RKO (cell line): ENCODE data around the gene REPS1.
A peak's percentile ranks its signal among the peaks of the same experiment; 100 is the strongest.

Source experiments
- DNase-seq: peaks from one replicate; pipeline ENCODE4 v3.0.0-alpha.2; 2016; ENCODE audit warnings: low spot score

REPS1 gene

DNA sequence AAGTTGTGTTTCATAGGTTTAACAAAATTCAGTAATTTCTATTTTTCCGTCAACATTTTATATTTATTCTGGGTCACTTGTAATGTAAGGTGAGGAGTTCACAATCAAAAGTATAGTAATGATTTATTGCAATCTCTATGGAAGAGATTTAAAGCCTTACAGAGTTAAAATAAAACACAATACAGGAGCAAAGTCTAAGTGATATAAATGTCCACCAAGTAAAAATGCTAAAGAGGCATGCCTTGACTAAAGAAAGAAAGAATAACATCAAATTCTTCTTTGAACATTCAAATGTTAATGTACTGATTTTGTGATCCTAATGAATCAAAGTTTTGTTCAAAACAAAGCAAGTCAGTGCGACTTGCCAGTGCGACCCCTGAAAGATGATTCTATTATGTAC, 61.5 kb downstream of the REPS1 start:
- DNase-seq, result no peak

DNA sequence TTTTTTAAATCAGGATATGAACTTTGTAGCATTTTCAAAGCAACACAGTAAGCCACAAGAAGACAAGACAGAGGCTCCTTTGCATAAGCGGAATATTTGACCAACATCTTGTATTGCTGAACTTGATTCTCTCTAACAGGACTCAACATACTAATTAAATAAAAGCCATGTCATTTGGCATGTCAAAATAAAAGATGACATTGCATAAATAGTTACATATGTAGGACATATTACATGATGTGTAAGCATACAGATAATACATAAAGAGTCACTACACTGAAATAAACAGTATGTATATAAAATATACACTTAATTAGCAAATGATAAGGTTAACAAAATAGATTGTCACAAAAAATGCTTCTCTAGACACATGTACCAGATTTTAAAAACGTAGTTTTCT, 62.2 kb downstream of the REPS1 start:
- DNase-seq, result no peak

DNA sequence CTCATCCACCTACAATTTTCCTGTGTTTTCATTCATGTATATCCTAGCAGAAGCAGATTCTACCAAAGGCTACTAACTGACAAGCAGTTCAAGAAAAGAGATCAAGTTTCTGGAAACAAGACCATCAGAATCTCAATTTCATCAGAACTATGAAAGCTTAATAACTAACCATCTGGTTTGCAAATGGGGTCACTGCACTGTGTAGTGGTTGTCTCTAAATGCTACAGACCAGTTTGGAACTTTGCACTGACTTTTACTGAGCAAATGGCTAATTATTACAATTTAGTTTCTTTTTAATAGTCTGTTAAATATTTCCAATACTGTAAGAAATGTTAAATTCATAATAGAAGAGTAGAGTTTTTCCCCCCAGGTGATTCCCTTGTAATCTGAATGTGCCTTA, 64.5 kb downstream of the REPS1 start:
- no peak for DNase-seq

DNA sequence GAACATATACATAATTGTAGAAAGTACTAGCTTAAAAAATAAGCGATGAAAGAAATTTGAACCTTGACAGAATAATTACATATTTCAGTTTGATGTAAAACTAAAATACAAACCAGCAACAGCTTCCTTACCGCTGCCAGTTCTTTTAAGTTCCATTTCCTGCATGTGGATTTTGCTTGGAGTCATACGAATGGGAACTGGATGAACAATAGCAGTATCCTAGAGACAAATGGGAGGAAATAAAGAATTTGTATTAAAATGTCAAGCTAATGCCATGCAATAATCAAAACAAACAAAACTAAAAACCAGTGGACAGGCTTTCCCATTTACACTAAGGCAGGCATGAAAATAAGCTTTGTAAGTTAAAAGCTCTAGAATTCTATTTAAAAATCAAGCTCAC, 67.1 kb downstream of the REPS1 start:
- no peak for DNase-seq

DNA sequence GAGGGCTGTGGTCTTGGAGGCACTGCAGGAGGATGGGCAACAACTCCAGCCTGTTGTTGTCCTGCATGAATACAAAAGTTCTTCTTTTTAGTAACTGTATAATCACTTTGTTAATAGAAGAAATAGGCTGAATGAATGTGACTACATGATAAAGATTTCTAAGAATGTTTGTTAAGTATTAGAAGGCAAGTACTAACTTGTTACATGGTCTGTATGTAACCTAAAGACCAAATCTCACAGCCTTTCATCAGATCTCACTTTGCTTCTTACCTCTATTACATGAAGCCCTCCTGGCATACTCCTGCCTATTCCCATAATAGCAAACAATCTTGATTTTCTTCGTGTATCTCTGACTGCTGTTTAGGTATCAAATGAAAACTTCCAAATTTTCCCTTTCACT, 73.4 kb downstream of the REPS1 start:
- DNase-seq, result no peak

DNA sequence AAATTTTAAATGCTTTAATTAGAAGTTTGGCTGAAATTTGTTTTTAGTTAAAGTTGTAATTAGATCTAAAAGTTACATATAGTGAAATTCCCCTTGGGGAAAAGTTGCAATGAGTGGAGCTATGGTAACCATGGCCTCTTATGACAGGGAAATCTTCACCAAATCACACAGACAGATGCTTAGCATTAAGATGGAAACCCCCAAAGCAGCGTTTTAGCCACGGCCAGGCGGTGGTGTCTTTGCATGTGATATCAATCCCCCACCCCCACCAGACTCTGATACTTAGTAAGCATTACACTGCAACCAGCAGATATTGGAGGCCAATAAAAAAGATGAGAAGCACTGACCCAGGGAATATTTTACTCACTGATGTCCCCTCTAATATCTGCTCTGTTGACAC, 75.7 kb downstream of the REPS1 start:
- DNase-seq, result no peak

DNA sequence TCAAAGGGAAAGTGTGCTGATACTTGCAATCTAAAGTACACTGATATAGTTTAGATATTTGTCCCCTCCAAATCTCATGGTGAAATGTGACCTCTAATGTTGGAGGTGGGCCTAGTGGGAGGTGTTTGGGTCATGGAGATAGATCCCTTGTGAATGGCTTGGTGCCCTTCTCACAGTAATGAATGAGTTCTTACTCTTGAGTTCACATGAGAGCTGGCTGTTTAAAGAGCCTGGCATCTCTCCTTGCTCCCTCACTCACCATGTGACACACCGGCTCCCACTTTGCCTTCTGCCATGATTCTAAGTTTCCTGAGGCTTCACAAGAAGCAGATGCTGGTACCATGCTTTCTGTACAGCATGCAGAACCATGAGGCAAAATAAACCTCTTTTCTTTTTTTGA, 78.1 kb downstream of the REPS1 start:
- no peak for DNase-seq

DNA sequence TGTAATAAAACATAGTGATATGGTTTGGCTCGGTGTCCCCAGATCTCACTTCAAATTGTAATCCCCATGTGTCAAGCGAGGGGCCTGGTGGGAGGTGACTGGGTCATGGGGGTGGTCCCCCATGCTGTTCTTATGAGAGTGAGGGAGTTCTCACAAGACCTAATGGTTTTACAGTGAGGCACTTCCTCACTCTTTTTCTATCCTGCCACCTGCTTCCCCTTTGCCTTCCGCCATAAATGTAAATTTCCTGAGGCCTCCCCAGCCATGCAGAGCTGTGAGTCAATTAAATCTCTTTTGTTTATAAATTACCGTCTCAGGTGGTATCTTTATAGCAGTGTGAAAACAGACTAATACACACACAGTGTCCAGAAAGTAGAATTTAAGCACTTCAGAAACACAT, 78.5 kb downstream of the REPS1 start:
- no peak for DNase-seq

DNA sequence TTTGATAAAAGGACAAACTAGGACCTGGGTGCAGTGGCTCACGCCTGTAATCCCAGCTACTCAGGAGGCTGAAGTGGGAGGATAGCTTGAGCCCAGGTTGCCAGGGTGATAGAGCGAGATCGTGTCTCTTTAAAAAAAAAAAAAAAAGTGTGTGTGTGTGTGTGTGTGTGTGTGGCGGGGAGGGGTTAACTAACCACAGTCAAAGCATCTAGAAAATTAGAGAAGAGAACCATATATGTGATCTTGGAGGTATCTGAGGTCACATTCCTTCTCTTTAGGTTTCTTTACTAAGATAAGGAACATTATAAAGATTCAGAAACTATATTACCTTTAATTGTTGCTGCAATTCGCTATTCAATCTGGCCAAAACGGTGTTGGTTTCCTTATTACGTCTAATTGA, 80.9 kb downstream of the REPS1 start:
- no peak for DNase-seq

DNA sequence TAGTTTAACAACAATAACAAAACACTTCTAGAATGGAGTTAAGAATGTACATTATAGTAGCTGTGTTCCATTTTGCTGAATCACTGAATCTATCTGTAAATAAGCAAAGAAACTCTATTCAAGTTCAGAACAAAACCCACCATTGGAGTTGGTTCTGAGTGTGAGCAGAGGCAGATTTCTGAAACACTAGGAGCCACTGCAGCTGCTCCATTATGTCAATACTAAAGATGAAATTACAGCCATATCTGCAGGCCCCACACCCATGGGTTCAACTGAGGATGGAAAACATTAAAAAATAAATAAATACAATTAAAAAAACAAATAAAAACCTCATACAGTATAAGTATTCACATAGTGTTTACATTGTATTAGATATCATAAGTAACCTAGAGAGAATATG, 91.0 kb downstream of the REPS1 start:
- DNase-seq, result no peak

DNA sequence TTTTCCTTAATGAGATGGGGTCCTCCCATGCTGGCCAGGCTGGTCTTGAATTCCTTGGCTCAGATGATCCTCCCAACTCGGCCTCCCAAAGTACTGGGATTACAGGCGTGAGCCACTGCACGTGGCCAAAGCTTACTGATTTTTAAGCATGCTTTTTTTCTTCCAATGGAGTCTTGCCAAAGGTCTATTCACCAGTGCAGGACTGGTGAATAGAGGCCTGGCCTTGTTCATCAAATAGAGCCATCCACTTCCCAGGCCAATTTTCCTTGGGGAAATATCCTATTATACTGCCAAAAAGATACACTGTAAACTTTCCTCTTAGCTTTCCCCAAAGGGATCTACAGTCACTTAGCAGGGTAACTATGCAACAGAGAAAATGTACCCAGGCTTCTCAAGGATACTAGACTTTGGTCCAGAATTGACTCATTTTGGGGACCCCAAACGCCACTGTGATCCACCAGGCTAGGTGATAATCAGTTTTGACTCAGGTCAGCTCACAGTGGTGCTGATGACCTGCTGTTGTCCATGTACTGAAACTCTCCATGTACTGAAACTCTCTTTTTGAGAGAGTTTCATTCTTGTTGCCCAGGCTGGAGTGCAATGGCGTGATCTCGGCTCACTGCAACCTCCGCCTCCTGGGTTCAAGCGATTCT, 91.8 kb downstream of the REPS1 start:
- no peak for DNase-seq

DNA sequence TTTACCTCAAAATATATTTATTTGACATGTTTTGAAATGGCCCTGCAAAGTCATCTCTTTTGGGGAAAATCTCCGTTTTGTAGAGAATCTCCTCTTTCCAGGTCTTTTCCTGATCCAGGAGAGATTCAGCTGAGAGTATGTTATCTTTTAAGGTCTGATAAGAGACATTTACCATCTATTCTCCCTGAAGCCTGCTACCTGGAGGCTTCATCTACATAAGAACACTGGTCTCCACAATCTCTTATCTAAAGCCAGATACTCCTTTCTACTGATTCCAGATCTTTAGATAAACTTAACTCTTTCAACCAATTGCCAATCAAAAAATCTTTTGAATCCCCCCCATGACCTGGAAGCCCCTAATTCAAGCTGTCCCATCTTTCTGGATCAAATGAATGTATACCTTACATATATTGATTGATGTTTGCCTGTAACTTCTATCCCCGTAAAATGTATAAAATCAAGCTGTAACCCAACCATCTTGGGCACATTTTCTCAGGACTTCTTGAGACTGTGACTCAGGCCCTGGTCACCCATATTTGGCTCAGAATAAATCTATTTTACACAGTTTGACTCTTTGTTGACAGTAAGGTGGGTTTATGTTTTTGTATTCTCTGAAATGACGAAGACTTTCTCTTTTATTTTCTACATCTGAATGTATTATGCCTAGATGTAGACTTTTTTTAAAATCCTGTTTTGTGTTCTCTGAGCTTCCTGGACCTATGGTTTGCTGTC, 96.6 kb downstream of the REPS1 start:
- DNase-seq, result peak; percentile 8

DNA sequence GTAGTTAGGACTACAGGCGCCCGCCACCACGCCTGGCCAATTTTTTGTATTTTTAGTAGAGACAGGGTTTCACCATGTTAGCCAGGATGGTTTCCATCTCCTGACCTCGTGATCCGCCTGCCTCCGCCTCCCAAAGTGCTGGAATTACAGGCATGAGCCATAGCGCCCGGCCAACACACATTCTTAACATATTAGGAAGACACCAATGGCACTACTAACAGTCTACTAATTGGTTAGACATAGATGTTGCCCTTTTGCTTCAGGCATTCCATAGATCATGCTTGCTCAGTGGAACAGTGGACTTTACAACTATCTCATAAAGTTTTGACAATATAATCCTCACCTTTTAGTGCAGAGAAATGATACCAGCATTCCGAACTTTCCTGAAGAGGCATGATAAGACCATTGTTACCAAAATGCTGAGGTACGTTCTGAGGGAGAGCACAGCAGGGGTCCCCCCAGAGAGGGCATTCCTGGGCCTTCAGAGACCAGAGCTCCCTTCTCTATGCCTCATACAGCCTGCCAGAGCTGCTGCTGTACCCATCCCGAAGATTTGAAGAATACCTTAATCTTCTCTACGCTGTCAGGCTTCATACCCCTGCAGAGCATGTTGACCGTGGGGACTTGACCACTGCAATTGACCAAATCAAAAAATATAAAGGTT, 102.8 kb downstream of the REPS1 start:
- no peak for DNase-seq

DNA sequence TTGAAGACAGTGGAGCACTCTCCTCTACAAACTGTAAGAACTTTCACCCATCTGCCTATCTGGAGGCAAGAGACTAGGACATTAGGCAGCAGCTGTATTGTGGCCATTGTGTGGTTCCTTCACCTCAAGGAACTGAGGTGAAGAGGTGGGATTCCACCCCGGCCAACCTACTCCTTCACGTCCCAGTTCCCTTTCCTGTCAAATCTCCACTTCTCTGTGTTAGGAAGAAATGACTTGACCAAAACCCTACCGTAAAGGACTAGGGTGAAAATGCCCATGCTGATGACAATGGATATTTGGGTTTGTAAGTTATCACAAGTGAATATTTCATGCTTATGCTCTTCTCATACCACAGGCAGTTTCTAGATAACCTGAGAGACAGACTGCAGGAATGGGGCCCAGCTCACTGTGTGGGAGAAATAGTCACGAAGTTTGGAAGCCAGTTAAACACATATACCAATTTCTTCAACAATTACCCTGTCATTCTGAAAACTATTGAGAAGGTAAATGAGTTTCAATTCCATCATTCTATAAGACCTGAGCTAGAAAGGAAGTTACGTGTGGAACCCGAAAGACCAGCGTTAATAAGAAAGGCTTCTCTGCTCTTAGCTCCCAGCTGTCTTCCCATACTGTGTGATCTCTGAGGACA, 105.6 kb downstream of the REPS1 start:
- no peak for DNase-seq

DNA sequence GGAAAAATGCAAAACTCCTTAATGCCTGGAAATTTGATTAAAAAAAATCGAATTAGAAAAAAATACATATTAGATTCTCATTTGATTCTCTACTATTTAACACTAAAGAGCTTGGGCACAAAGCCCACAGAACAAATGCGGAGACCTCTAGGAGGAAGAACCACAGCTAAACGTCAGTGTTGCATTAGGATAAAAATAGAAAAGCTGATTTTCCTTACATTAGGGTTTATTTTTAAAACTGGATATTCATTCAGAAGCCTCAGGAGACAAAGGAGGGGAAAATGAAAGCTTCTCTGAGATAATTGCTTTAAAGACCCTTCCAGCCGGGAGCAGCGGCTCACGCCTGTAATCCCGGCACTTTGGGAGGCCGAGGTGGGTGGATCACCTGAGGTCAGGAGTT, 114.9 kb downstream of the REPS1 start:
- no peak for DNase-seq

DNA sequence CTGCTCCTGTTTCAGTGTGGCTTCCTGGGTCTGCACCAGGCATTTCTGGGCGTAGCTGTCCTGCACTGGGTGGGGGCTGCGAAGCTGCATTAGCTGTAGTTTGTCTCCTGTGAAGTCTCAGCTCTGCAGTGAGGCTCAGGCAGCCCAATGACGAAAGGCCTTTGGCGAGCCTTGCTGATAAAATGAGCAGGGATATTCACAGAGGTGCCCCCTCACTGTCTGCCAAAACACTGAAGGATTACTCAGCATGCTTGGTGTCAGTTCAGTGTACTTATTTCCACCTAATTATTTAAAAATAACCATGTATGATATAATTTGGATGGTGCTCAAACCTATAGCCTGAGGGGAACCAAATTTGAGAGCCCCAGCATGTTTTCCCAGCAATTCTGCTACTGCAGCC, 118.7 kb downstream of the REPS1 start:
- DNase-seq, result no peak

DNA sequence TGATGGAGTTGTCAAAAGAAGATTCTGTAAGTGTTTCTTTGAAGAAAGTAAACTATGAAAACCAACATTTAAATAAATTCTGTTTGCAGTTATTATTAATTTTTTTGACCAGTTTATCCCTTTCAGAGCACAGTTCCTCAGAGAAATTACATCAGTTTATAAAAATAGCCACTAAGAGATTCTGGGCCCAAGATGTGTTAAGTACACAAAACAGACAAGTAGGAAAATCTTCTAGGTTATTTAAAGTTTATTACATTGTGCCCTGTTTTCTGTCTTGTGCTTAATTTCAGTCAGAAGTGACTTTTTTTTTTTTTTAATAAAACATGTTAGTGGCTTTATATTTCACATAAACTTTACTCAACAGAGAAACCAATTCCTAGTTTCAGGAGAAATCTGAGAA, 119.9 kb downstream of the REPS1 start:
- DNase-seq, result no peak

DNA sequence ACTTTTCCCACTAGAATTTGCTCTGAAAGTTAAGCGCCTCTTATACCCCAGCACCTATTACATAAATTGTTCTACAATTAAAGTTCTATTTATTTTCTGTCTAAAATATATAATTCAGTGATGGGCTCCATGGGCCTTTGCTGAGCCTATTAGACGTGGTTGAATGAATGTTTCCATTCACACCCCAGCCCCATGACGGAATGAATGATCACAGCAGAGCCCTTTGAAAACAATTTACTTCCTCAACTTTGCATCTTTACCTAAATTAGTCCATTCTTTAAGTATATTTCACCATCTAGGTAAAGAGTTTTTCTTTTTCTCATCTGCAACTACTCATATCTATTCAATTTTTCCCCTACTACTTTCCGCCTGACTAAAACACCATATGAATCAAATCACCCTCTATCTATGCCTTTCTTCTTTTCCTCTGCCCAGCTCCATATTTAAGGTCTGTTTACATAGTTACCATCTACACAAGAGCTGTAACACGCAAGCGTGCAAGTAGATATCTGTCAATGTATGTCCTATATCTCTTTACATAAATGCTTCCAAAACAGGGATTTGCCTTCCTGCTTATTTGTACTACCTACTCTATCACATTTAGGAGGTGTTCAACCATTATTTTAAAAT, 122.5 kb downstream of the REPS1 start:
- no peak for DNase-seq

DNA sequence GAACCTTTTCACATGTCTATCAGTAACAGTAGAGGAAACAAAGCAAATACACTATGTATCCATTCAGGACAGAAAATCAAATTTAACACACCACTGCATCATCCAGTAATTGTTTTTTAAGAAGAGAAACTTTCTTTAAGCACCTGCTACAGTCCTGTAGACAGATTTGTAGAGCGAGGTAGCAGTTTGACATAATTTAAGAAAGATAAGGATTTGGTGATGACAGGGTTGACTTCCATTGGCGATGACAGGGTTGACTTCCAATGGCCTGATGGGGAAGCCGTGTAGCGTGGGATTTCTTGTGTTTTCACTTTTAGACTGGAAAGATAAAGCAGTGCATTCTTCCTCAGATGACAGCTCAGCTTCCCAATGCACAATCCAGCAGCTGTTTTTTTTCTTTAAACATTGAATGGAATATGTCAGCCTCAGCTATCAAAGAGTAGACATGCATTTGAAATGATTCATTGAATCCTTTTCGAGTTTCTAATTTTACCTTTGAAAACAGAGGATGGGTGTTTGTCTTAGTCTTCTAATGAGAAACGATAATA, 123.6 kb downstream of the REPS1 start:
- no peak for DNase-seq

DNA sequence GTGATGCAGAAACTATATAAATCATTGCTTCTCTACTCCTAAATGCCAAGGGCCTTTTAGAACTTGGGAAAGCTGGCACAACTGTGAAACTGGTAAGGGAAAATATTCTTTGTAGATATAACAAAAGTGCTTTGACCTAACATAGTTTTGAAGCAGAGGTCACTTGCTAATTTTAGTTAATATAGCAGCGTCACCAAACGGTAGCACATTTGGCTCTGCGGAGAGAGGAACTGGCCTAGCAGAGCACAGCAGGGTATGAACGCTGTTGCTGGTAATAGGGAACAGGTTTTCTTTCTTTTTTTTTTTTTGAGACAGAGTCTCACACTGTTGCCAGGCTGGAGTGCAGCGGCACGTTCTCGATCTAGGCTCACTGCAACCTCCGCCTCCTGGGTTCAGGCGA, 124.7 kb downstream of the REPS1 start:
- no peak for DNase-seq

DNA sequence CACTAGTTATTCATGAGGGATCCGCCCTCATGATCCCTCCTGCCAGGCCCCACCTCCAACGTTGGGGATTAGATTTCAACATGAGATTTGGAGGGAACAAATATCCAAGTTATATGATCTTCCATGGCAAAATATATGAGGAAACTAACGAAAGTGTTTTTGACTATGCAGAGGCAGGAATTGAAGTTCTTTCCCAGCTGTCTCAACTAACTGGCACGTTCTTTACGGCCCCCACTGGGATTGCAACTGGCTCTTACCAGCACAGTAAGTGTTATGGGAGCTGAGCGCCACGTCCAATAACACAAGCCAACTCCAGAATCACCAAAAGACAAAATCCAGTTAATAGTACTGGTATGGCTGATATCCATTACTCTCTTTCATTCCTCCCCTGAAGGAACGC, 125.6 kb downstream of the REPS1 start:
- DNase-seq, result no peak

DNA sequence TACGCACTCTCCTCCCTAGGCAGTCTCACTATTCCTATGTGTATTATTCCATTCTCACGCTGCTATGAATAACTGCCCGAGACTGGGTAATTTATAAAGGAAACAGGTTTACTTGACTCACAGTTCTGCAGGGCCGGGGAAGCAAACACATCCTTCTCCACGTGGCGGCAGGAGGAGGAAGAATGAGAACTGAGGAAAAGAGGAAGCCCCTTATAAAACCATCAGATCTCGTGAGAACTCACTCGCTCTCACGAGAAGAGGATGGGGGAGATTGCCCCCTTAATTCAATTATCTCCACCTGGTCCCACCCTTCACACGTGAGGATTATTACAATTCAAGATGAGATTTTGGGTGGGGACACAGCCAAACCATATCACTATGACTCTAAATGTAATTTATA, 130.3 kb downstream of the REPS1 start:
- no peak for DNase-seq
